Central memory CD8-positive, alpha-beta T cell (primary cell): Measurements from ENCODE around the gene TIMM29.

Experiments used
- ATAC-seq: fragments of 150-1000 bp; cut with Tn5 transposase; replicated peaks from 2 replicates; pipeline ENCODE4 v1.10.0; 2022; ENCODE audit warnings: mild to moderate bottlenecking, moderate FRiP score, moderate number of reproducible peaks; ENCODE audit not compliant: poor library complexity, severe bottlenecking; ENCODE audit errors: extremely low read depth
- DNase-seq, 2 donors: peaks; one replicate each; pipeline ENCODE4 v3.0.0; 2021; ENCODE audit warnings: low spot score in 2 of 2
- H3K27ac Mint-ChIP-seq: one replicate; pipeline ENCODE4 v1.8.0; 2022; ENCODE audit warnings: low read depth, mild to moderate bottlenecking, moderate library complexity, mixed read lengths
- H3K27me3 Mint-ChIP-seq: one replicate; pipeline ENCODE4 v1.8.0; 2022; ENCODE audit warnings: mixed read lengths
- H3K36me3 Mint-ChIP-seq: one replicate; pipeline ENCODE4 v1.8.0; 2022; ENCODE audit warnings: mild to moderate bottlenecking, moderate library complexity, mixed read lengths; ENCODE audit not compliant: insufficient read depth
- H3K4me1 Mint-ChIP-seq: one replicate; pipeline ENCODE4 v1.8.0; 2022; ENCODE audit warnings: mixed read lengths
- H3K4me3 Mint-ChIP-seq: one replicate; pipeline ENCODE4 v1.8.0; 2022; ENCODE audit warnings: mild to moderate bottlenecking, moderate library complexity, mixed read lengths
- H3K9me3 Mint-ChIP-seq: one replicate; pipeline ENCODE4 v1.8.0; 2022; ENCODE audit warnings: mixed read lengths

TIMM29 gene

DNA sequence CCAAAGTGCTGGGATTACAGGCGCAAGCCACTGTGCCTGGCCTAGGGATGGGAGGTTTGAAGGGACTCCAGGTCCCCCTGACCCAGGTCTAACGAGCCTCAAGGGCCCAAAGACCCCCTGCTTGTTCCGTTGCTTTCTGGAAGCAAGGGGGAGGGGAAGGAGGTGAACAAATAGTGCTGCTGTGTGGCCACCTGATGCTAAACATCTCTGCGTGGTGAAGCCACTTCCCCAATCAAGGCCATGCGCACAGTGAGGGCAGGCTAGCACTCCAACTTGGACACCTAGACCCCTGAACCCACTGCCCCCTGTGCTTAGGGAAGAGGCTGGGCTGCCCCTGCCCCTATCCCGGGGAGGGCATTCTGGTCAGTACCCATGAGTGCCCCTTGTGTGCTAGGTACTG, 33.2 kb upstream of the TIMM29 start:
- ATAC-seq: no peak
- Mint-ChIP-seq H3K9me3 (no peaks in the 10 kb centered on the region), H3K36me3 (peaks cover 2% of the 10 kb centered on the region), H3K27me3 (no peaks in the 10 kb centered on the region), H3K4me1 (peaks cover 8% of the 10 kb centered on the region), H3K27ac (no peak overlapping the region), H3K4me3 (no peak overlapping the region)
- DNase-seq: no peak

DNA sequence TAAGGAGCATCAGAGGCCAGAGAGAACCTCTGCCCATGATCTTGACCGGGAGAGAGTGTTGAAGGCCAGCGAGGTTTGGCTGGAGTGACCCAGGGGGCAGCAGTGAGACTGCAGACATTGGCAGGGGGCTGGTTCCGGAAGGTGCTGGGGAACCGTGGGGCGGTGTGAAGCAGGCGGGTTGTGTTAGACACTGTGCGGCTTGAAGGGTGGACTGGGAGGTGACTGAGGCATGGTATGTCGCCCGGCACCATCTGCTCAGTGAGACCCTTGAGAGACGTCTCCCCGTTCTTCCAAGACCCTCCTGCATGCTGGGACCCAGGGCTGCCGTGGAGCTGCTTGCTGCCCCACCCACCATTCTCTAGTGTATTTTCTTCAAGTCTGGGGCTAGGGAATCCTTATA, 32.7 kb upstream of the TIMM29 start:
- DNase-seq (no peak), ATAC-seq (no peak)
- Mint-ChIP-seq H3K27me3 (no peaks in the 10 kb centered on the region), H3K4me1 (peaks cover 8% of the 10 kb centered on the region), H3K36me3 (peaks cover 2% of the 10 kb centered on the region), H3K9me3 (no peaks in the 10 kb centered on the region), H3K4me3 (no peak overlapping the region), H3K27ac (no peak overlapping the region)

DNA sequence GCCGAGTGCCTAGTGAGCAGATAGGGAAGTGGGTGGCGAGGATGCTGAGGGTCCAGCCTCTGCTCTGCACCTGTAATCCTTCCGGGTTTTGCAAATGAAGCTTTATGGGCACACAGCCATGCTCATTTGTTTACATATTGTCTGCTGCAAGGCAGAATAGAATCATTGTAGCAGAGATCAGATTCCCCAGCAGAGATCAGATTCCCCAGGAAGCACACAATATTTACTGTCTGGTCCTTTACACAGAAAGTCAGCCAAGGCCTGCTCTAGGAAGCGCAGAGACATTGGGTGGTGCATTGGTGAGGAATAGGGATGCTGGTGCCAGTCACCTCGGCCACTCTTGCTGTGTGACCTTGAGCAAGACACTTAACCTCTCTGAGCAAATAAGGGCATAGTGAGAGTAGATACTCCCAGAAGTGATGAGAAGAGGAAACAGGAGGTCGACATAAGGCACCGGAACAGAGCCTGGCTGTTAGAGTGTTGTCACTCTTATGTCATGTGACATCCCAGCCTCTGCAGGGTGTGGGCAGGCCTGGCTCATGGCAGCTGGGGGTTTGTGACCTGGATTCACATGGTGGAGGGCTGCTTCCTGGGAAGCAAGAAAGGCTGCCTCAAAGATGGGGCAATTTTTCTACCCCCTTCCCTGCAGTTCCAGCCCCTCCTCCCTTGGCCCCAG, 31.6 kb upstream of the TIMM29 start:
- no peak for ATAC-seq
- H3K9me3 Mint-ChIP-seq: no peaks in the 10 kb centered on the region
- H3K4me3 Mint-ChIP-seq: no peak overlapping the region
- no peak for DNase-seq
- peak overlapping the region; percentile 23 for H3K27ac Mint-ChIP-seq
- peaks cover 8% of the 10 kb centered on the region for H3K4me1 Mint-ChIP-seq
- H3K27me3 Mint-ChIP-seq: no peaks in the 10 kb centered on the region
- H3K36me3 Mint-ChIP-seq: peaks cover 3% of the 10 kb centered on the region

DNA sequence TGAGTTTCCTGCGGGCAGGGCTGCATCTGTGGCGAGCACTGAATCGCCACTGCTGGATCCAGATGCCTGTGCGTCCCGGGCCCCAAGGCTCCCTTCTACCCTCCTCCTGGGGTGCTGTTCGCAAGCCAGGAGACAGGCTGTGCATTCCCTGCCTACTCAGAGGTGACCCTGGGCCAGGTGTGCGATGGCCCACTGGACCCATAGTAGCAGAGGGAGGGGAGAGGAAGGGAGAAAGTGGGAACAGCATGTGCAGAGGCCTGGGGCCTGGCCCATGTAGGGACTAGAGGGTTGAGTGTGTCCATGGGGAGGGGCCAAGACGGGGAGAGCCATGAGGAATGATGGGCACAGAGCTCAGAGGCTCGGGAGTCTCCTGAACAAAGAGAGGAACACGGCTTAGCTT, 30.0 kb upstream of the TIMM29 start:
- no peaks in the 10 kb centered on the region for H3K27me3 Mint-ChIP-seq
- H3K4me1 Mint-ChIP-seq: peaks cover 8% of the 10 kb centered on the region
- H3K9me3 Mint-ChIP-seq: no peaks in the 10 kb centered on the region
- ATAC-seq (no peak), DNase-seq (no peak)
- H3K27ac Mint-ChIP-seq: no peak overlapping the region
- peaks cover 3% of the 10 kb centered on the region for H3K36me3 Mint-ChIP-seq
- H3K4me3 Mint-ChIP-seq: no peak overlapping the region

DNA sequence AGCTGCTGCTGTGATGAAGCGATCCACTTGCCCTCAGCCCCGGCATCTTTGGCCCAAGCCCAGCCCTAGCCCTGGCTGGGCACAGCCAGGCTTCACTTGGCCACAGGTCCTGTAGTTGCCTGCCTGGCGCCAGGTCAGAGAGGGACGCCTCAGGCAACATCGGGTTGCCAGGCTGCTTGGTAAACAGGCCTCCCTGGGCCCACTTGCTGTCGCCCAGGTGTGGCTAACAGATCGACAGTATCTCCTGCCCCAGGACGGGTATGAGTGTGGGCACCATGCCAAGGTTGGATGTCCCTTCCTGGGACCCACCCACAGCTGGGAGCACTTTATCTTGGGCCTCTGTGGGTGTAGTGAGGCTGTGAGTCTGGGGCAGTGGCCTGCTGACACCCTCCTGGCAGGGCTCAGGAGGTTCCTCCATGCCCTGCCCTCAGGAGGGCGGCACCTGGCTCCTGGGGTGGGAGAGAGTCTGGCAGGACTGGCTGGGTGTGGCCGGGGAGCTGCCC, 29.4 kb upstream of the TIMM29 start:
- no peak for DNase-seq
- peaks cover 8% of the 10 kb centered on the region for H3K4me1 Mint-ChIP-seq
- no peak overlapping the region for H3K27ac Mint-ChIP-seq
- ATAC-seq: no peak
- H3K9me3 Mint-ChIP-seq: no peaks in the 10 kb centered on the region
- H3K36me3 Mint-ChIP-seq: peaks cover 3% of the 10 kb centered on the region
- no peak overlapping the region for H3K4me3 Mint-ChIP-seq
- no peaks in the 10 kb centered on the region for H3K27me3 Mint-ChIP-seq

DNA sequence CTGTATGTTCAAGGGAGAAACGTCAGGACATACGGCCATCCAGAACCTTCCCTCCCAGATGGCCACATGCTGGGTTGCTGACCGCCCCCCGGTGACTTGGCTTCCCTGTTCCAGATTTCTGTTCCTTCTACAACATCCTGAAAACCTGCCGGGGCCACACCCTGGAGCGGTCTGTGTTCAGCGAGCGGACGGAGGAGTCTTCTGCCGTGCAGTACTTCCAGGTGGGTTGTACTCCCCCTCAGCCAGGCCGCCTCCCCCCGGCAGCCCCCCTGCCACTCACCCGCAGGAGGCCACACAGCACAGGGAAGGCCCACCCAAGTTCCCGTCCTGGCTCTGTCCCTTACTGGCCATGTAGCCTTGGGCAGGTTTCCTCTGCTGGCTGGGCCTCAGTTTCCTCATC, 20.7 kb upstream of the TIMM29 start:
- H3K4me3 Mint-ChIP-seq: no peak overlapping the region
- DNase-seq: no peak
- ATAC-seq: no peak
- H3K4me1 Mint-ChIP-seq: no peaks in the 10 kb centered on the region
- peaks cover 27% of the 10 kb centered on the region for H3K36me3 Mint-ChIP-seq
- H3K27me3 Mint-ChIP-seq: no peaks in the 10 kb centered on the region
- no peak overlapping the region for H3K27ac Mint-ChIP-seq
- H3K9me3 Mint-ChIP-seq: no peaks in the 10 kb centered on the region

DNA sequence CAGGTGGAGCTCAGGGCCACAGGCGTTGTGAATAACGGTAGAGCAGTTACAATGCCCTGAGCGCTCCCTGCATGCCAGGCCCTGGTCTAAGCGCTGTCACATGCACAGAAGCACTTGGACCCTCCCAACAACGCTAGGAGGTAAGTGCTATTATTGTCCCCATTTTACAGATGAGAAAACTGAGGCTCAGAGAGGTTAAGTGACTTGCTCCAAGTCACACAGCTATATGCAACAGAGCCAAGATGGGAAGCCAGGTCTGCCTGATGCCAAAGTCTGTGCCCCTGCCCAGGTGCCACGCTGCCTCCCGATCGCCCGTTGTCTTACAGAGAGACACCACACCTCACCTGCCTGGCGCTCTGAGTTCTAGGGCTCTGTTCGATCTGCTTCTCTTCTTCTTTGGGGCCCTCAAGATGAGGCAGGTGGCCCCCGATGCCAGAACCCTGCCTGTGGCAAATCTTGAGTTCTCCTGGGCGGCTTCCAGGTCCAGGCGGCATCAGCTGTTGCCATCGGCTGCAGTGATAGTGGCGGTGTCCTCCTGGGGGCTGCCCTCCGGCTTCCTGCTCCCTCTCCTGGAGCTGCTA, 20.1 kb upstream of the TIMM29 start:
- Mint-ChIP-seq H3K9me3 (no peaks in the 10 kb centered on the region), H3K27me3 (no peaks in the 10 kb centered on the region), H3K27ac (no peak overlapping the region), H3K4me1 (no peaks in the 10 kb centered on the region), H3K36me3 (peaks cover 27% of the 10 kb centered on the region), H3K4me3 (no peak overlapping the region)
- ATAC-seq: no peak
- no peak for DNase-seq

DNA sequence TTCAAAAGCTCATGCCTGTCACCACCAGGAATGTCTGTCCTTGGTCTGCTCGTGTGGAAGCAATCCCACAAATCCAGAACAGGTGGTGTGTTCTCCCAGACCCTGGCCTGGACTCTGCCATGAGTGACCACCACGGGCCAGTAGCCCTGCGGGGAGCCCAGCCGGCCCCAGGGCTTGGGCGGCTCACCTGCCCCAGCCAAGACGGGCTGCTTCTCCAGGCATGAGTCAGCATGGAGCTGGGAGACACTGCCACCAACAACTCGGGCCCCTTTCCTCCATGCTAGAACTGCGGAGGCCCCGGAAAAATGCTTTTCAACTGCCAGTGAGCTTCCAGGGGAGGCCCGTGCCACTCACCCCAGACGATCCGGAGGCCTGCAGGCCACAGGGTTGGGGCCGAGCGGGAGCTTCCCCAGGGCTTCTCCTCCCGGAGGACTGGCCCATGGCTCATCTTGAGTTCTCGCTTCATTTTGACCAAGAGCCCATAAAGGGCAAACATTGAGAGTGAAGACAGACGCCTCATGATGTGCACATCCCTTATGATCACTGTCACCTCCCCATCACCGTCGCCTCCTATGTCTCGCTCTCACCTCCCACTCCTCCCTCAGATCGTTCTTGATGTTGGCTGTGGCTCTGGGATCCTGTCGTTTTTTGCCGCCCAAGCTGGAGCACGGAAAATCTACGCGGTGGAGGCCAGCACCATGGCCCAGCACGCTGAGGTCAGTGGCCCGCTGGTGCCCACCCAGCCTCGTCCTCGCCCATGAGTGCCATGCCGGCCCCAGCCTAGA, 16.8 kb upstream of the TIMM29 start:
- no peaks in the 10 kb centered on the region for H3K27me3 Mint-ChIP-seq
- H3K27ac Mint-ChIP-seq: no peak overlapping the region
- H3K4me1 Mint-ChIP-seq: no peaks in the 10 kb centered on the region
- peaks cover 26% of the 10 kb centered on the region for H3K36me3 Mint-ChIP-seq
- H3K4me3 Mint-ChIP-seq: no peak overlapping the region
- no peak for DNase-seq
- no peak for ATAC-seq
- no peaks in the 10 kb centered on the region for H3K9me3 Mint-ChIP-seq

DNA sequence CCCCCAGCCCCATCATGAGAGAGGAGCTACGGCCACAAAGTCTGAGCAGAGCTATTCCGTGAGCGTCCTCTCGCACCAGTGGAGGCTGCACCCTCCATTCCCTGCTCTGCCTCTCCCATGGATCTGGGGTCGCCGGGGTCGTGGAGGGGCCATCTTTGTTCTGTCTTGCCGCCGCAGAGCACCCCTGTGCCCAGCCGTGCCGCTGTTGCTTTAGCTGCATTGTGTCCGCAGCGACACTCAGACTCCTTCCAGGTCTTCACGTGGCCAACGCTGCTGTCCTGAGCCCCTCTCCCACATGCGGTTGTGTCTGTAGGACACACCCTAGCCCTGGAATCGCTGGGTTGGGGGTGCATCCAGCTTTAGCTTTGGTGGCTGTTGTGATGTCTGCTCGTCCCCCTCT, 16.0 kb upstream of the TIMM29 start:
- H3K27me3 Mint-ChIP-seq: no peaks in the 10 kb centered on the region
- peaks cover 27% of the 10 kb centered on the region for H3K36me3 Mint-ChIP-seq
- ATAC-seq (no peak), DNase-seq (no peak)
- no peak overlapping the region for H3K27ac Mint-ChIP-seq
- no peaks in the 10 kb centered on the region for H3K4me1 Mint-ChIP-seq
- H3K9me3 Mint-ChIP-seq: no peaks in the 10 kb centered on the region
- no peak overlapping the region for H3K4me3 Mint-ChIP-seq

DNA sequence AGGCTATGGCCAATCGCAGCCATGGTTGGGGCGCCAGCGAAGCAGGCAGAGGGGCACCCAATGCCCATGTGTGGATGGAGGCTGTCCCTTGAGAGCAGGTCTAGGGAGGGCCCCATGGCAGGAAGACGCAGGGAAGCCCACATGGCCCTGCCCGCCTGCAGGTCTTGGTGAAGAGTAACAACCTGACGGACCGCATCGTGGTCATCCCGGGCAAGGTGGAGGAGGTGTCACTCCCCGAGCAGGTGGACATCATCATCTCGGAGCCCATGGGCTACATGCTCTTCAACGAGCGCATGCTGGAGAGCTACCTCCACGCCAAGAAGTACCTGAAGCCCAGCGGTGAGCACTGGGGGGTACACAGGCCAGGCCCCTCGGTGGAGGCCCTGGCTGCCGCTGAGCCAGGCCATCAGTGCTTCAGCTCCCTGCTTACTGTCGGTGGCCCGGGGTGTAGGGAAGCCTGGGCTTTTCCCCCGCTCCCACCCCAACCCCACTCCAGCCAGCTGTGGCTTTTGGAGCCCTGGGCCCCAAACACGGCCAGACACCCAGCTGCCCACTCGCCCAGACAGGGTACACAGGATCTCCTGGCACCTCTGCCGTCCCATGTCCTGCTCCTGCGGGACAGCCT, 14.8 kb upstream of the TIMM29 start:
- ATAC-seq: no peak
- no peak for DNase-seq
- no peak overlapping the region for H3K4me3 Mint-ChIP-seq
- no peak overlapping the region for H3K27ac Mint-ChIP-seq
- H3K36me3 Mint-ChIP-seq: peaks cover 24% of the 10 kb centered on the region
- H3K4me1 Mint-ChIP-seq: no peaks in the 10 kb centered on the region
- H3K27me3 Mint-ChIP-seq: no peaks in the 10 kb centered on the region
- no peaks in the 10 kb centered on the region for H3K9me3 Mint-ChIP-seq

DNA sequence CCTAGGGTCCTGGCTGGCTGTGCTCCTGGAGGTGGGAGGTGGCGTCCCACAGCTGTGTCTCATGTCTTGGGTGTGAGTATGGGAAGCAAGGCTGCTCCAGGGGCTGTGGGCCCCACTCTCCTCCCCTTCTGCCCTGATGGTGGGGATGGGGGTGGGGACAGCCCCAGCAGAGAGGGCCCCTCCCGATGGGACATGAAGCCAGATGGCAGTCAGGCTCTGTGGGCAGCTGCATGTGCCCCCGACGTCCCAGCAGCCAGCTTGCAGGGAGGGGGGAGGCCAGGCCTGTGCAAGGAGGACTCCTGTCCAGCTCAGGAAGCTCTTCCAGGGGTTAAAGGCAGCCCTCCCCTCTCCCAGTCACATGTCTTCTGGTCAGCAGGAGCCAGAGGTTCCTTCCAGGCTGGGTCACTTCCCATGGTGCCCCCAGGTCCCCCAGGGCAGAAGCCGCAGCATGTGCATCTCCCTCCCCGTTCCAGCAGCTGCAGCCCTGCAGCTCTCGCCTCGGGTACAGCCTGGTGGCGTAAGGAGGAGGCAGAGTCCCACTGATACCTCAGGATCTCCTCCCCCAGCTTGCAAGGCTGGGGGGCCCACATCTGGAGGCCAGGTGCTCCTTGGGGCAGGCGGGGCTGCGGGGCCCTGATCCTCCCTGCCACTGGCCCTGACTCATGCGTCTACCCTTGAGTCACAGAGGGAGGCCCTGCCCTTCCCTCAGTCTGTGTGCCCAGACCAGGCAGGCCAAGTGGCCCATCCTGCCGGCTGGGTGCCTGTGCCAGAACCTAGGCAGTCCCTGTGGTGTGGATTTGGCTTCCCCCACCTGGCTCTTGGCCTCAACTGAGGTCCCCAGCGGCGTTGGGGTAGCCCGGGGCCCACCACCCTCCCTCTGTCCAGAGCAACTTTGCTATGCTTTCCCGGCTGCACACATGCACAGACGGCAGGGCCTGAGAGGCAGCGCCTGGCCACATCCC, 13.2 kb upstream of the TIMM29 start:
- Mint-ChIP-seq H3K4me3 (no peak overlapping the region), H3K9me3 (no peaks in the 10 kb centered on the region), H3K27ac (no peak overlapping the region), H3K36me3 (peaks cover 14% of the 10 kb centered on the region), H3K27me3 (no peaks in the 10 kb centered on the region), H3K4me1 (no peaks in the 10 kb centered on the region)
- DNase-seq (no peak), ATAC-seq (no peak)

DNA sequence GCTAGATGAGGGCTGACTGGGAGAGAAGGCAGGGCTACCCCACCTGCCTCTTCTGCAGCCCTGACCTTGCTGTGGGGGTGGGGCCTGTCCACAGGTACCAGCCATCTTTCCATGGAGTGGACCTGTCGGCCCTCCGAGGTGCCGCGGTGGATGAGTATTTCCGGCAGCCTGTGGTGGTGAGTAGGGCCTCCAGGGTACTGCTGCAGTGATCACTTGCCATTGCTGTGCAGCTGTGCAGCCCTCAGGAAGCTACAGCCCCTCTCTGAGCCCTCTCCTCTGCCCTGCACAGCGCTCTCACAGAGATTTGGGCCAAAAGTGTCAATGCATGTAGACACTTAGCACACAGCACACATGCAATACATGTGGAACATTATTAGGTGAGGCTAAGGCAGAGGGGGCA, 12.0 kb upstream of the TIMM29 start:
- Mint-ChIP-seq H3K4me1 (no peaks in the 10 kb centered on the region), H3K27ac (no peak overlapping the region), H3K9me3 (no peaks in the 10 kb centered on the region), H3K27me3 (no peaks in the 10 kb centered on the region), H3K36me3 (peaks cover 17% of the 10 kb centered on the region), H3K4me3 (no peak overlapping the region)
- no peak for DNase-seq
- no peak for ATAC-seq
